Kidney tubule cell (primary cell): Measurements from ENCODE around the gene SGIP1.

Experiments
- DNase-seq: peaks from one replicate; pipeline ENCODE4 v3.0.0-alpha.2; 2018; ENCODE audit warnings: low spot score

SGIP1 gene

GRCh38 chr1:66553846-66554245 lies 19.9 kb downstream of the SGIP1 start:
- DNase-seq: peak; percentile 79

- peak; percentile 70 for DNase-seq
These were observed 22.2 kb downstream of the SGIP1 start for GRCh38 chr1:66556161-66556611.

GRCh38 chr1:66557157-66557556 lies 23.2 kb downstream of the SGIP1 start:
- no peak for DNase-seq

- DNase-seq: no peak
These were observed 25.6 kb downstream of the SGIP1 start for GRCh38 chr1:66559517-66559916.

- no peak for DNase-seq
These were observed 28.6 kb downstream of the SGIP1 start for GRCh38 chr1:66562561-66562960.

- DNase-seq: peak; percentile 88
These were observed 29.3 kb downstream of the SGIP1 start for GRCh38 chr1:66563094-66563800.

GRCh38 chr1:66563941-66564630 lies 30.1 kb downstream of the SGIP1 start:
- DNase-seq: peak; percentile 99

GRCh38 chr1:66570196-66570595 lies 36.2 kb downstream of the SGIP1 start:
- peak; percentile 79 for DNase-seq

GRCh38 chr1:66571789-66572188 lies 37.8 kb downstream of the SGIP1 start:
- peak; percentile 78 for DNase-seq

- DNase-seq: no peak
These were observed 41.8 kb downstream of the SGIP1 start for GRCh38 chr1:66575739-66576138.

- DNase-seq: no peak
These were observed 42.7 kb downstream of the SGIP1 start for GRCh38 chr1:66576645-66577044.

- DNase-seq: no peak
These were observed 44.9 kb downstream of the SGIP1 start for GRCh38 chr1:66578841-66579240.

- DNase-seq: no peak
These were observed 46.1 kb downstream of the SGIP1 start for GRCh38 chr1:66580081-66580480.

- no peak for DNase-seq
These were observed 49.1 kb downstream of the SGIP1 start for GRCh38 chr1:66583021-66583420.

GRCh38 chr1:66585002-66585401 lies 51.0 kb downstream of the SGIP1 start:
- DNase-seq: peak; percentile 13

GRCh38 chr1:66589326-66589725 lies 55.4 kb downstream of the SGIP1 start:
- no peak for DNase-seq

- peak; percentile 51 for DNase-seq
These were observed 58.2 kb downstream of the SGIP1 start for GRCh38 chr1:66592106-66592507.

GRCh38 chr1:66596191-66596590 lies 62.2 kb downstream of the SGIP1 start:
- DNase-seq: no peak

GRCh38 chr1:66597500-66597899 lies 63.5 kb downstream of the SGIP1 start:
- no peak for DNase-seq

- DNase-seq: peak; percentile 58
These were observed 64.7 kb downstream of the SGIP1 start for GRCh38 chr1:66598670-66599069.

- no peak for DNase-seq
These were observed 65.4 kb downstream of the SGIP1 start for GRCh38 chr1:66599346-66599745.

- DNase-seq: no peak
These were observed 66.2 kb downstream of the SGIP1 start for GRCh38 chr1:66599899-66600737.
